Ovary (tissue), 9 donors: ENCODE measurements around the gene LGR5. TPM values are rescaled to one million over a fixed set of nuclear protein-coding genes. Genes with fewer than 3 reads are reported as not detected.

Experiments used
- DNase-seq, 5 donors: peaks; one replicate each; pipeline ENCODE4 v3.0.0-alpha.2; 2019 to 2020
- H3K27ac ChIP-seq, 2 donors: fragments of 200-600 bp; one replicate each; pipeline versions ENCODE4 v1.5.1 to v1.8.0; 2019 to 2022
- H3K27me3 ChIP-seq: fragments of 200-600 bp; one replicate; pipeline ENCODE4 v1.8.0; 2022
- H3K36me3 ChIP-seq: fragments of 200-600 bp; sonication (generic); one replicate; pipeline ENCODE4 v1.5.1; 2019
- H3K4me1 ChIP-seq: one replicate; pipeline ENCODE4 v1.8.1; 2013; ENCODE audit warnings: mild to moderate bottlenecking, moderate library complexity; ENCODE audit not compliant: insufficient read depth
- H3K4me3 ChIP-seq: fragments of 200-600 bp; sonication (generic); one replicate; pipeline ENCODE4 v1.5.1; 2017
- H3K9me3 ChIP-seq, 2 donors: fragments of 200-600 bp in 1 of 2; sonication (generic) in 1 of 2; one replicate each; pipeline versions ENCODE4 v1.5.1 to v1.8.1; 2013 to 2019; ENCODE audit warnings: mild to moderate bottlenecking in 1 of 2, moderate library complexity in 1 of 2
- EP300 ChIP-seq: sonication (generic); formaldehyde crosslinking; IDR thresholded peaks from one replicate; pipeline ENCODE4 v1.6.1; 2017; ENCODE audit warnings: antibody characterized with exemption
- POLR2A ChIP-seq: fragments of 450-650 bp; IDR thresholded peaks from one replicate; pipeline ENCODE4 v1.6.1; 2017; ENCODE audit warnings: antibody characterized with exemption, mild to moderate bottlenecking, moderate library complexity
- WGBS, 3 donors: extraction: QIAGEN DNeasy Blood & Tissue Kit in 1 of 3; methylation state at CpG; one replicate each; pipeline versions ENCODE4 v1.1.5 to v1.1.7; 2013 to 2017; 5-methylcytosine and 5-hydroxymethylcytosine counted together
- intact Hi-C, 4 donors: fragments of 100-400 bp; cut with DNase I; formaldehyde crosslinking; loops; one replicate each; pipeline versions ENCODE4 v1.11.0 to v1.15.1; 2022 to 2023
- polyA plus RNA-seq, 2 donors: library from polyadenylated mRNA; stranded (reverse); fragments of 200-250 nt in 1 of 2; fragments of 350-450 nt in 1 of 2; fragmentation: Illumina TruSeq in 1 of 2; extraction: RNeasy Lipid Tissue Mini Kit (QIAGEN cat#74804) in 1 of 2; gene quantifications; one replicate each; pipeline ENCODE4 v1.2.3, GENCODE V29; 2013 to 2014
- total RNA-seq, 7 donors: library from RNA; depleted of rRNA in 2 of 7; stranded (reverse); fragments of >200 nt in 2 of 7; fragmentation: NEBNext Ultra II Directional in 3 of 7; extraction: Animal tissue kit (Norgen Biotek cat#: 25700) in 3 of 7; gene quantifications; one replicate each; pipeline versions ENCODE4 v1.1.0 to v1.2.4, GENCODE V29; 2016 to 2023
- TF ChIP-seq, protein P1 (sequence below), 3 donors: fragments of 450-650 bp in 2 of 3; fragments of 200-600 bp in 1 of 3; IDR thresholded peaks; one replicate each; pipeline versions ENCODE4 v1.5.1 to v1.8.0; 2016 to 2022; ENCODE audit warnings: antibody characterized with exemption in 3 of 3, mild to moderate bottlenecking in 1 of 3
- donor health status: DM: no; HTN: no; CAD: no; lungs with moderate emphysema.
- donor health status: DM: no; HTN: no; CAD: no.
- donor health status: Bipolar disorder and iron deficiency.
- donor health status: DM: yes; HTN: yes; CAD: no.
- donor health status: DM: no; HTN: no; CAD: no.
- donor health status: DM: yes; HTN: yes; CAD: no.

The LGR5 gene
- total and polyA plus RNA-seq, 9 donors, result 0.31 to 3.5 (median 0.84) TPM

DNA sequence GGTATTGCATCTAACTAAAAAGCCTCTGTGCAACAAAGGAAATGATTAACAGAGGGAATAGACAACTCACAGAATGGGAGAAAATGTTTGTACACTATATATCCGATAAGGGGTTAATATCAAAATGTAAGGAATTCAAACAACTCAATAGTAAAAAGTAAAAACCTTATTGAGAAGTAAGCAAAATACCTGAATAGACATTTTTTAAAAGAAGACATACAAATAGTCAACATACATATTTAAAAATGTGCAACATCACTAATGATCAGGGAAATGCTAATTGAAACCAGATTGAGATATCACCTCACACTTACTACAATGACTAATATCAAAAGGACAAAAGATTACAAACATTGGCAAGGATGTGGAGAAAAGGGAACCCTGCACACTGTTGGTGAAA is 31.9 kb upstream of the LGR5 start:
- Histone ChIP-seq H3K27ac (no peak overlapping the region), H3K27me3 (no peaks in the 10 kb centered on the region), H3K4me1 (no peaks in the 10 kb centered on the region), H3K4me3 (no peak overlapping the region), H3K36me3 (no peaks in the 10 kb centered on the region), H3K9me3 (no peaks in the 10 kb centered on the region)
- WGBS, 3 donors, result 90 to 97% (median 94%) methylated on average over 1 of the region's 1 CpG
- intact Hi-C loops, result no loop called here
- no peak for DNase-seq
- TF ChIP-seq POLR2A (no peak), EP300 (no peak)
- TF ChIP-seq, protein P1, sequence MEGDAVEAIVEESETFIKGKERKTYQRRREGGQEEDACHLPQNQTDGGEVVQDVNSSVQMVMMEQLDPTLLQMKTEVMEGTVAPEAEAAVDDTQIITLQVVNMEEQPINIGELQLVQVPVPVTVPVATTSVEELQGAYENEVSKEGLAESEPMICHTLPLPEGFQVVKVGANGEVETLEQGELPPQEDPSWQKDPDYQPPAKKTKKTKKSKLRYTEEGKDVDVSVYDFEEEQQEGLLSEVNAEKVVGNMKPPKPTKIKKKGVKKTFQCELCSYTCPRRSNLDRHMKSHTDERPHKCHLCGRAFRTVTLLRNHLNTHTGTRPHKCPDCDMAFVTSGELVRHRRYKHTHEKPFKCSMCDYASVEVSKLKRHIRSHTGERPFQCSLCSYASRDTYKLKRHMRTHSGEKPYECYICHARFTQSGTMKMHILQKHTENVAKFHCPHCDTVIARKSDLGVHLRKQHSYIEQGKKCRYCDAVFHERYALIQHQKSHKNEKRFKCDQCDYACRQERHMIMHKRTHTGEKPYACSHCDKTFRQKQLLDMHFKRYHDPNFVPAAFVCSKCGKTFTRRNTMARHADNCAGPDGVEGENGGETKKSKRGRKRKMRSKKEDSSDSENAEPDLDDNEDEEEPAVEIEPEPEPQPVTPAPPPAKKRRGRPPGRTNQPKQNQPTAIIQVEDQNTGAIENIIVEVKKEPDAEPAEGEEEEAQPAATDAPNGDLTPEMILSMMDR (IDR thresholded peaks at IDR 0.05), result no peak

DNA sequence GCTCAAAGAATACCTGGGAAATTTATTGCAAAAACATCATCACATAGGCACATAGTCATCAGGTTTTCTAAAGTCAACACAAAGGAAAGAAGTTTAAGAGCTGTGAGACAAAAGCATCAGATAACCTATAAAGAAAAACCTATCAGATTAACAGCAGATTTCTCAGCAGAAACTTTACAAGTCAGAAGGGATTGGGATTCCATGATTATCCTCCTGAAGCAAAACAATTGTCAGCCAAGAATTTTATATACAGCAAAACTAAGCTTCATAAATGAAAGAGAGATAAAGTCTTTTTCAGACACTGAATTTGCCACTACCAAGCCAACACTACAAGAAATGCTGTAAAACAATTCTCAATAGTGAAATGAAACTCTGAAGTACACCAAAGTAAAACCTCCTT is 28.8 kb upstream of the LGR5 start:
- DNase-seq, result no peak
- no peaks in the 10 kb centered on the region for H3K27me3 ChIP-seq

DNA sequence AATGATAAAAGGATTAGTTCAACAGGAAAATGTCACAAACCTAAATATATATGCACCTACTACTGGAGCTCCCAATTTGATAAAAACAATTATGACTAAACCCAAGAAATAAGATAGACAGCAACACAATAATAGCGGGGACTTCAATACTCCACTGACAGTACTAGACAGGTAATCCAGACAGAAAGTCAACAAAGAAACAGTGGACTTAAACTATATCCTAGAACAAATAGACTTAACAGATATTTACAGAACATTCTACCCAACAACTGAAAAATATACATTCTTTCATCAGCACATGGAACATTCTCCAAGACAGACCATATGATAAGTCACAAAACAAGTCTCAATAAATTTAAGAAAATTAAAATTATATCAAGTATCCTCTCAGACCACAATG is 28.0 kb upstream of the LGR5 start:
- intact Hi-C loops, result no loop called here
- Histone ChIP-seq H3K27me3 (no peaks in the 10 kb centered on the region), H3K27ac (no peak overlapping the region), H3K36me3 (no peaks in the 10 kb centered on the region), H3K4me3 (no peak overlapping the region), H3K9me3 (no peaks in the 10 kb centered on the region), H3K4me1 (no peaks in the 10 kb centered on the region)
- TF ChIP-seq EP300, result no peak
- TF ChIP-seq, protein P1 (IDR thresholded peaks at IDR 0.05), result no peak
- no peak for TF ChIP-seq POLR2A
- no peak for DNase-seq
- 55 to 100% (median 97%) methylated on average over 1 of the region's 1 CpG for WGBS, 3 donors

More for the DNA sequence above, 28.8 kb upstream of the LGR5 start:
- H3K9me3 ChIP-seq, result no peaks in the 10 kb centered on the region
- H3K4me3 ChIP-seq, result no peak overlapping the region
- no peak overlapping the region for H3K27ac ChIP-seq
- intact Hi-C loops, result no loop called here
- no peaks in the 10 kb centered on the region for H3K4me1 ChIP-seq
- no peaks in the 10 kb centered on the region for H3K36me3 ChIP-seq
- TF ChIP-seq, protein P1 (IDR thresholded peaks at IDR 0.05), result no peak
- TF ChIP-seq EP300, result no peak
- no peak for TF ChIP-seq POLR2A

DNA sequence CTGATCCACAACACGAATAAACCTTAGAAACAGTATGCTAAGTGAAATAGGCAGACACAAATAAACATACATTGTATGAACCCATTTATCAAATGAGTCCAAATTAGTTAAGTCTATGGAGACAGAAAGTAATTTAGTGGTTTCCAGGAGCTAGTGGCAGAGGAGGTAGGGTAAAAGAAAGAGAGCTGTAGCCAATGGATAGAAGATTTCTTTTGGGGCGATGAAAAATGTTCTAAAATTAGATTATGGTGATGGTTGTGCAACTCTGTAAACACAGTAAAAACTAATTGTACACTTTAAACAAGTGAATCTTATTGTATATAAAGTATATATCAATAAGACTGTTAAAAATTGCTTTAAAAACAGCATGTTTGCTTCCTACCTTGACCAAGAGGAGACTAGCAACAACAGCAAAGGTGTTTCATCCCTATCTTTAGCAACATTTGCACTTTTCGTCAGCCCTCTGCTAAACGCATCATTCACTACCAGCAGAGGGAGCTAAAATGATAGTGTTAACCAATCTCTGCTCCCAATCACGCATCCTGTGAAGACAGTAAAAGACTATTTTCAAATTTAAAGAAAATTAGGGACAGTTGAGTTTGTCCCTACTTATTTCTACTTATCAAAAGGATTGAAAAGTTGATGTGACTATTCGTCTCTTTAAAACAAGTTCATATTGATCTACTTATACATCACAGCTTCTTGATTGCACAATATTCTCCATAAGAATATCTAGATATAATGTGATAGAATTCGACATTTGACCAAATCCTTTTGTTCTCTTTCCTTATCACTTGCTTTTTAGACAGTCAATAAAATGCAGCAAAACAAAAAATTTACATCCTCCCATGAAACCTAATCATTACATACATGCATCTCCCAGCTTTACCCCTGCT is 24.0 kb upstream of the LGR5 start:
- H3K27me3 ChIP-seq, result no peaks in the 10 kb centered on the region
- TF ChIP-seq, protein P1 (IDR thresholded peaks at IDR 0.05), result peak in 1 of 3 donors; percentile 45
- no peak for TF ChIP-seq POLR2A
- no peaks in the 10 kb centered on the region for H3K36me3 ChIP-seq
- H3K4me3 ChIP-seq, result no peak overlapping the region
- H3K9me3 ChIP-seq, result no peaks in the 10 kb centered on the region
- WGBS, 3 donors, result 25 to 29% (median 26%) methylated on average over 7 of the region's 7 CpGs
- H3K27ac ChIP-seq, result no peak overlapping the region
- DNase-seq, result no peak
- H3K4me1 ChIP-seq, result no peaks in the 10 kb centered on the region
- intact Hi-C loops, result loop anchor here in 1 of 4 donors (5.0 kb wide), 1 partner anchor 332 kb away; no protein-coding TSS in a partner anchor
